BE2C (cell line): ENCODE results near the gene INTS14.
"Not testable (repeated sequence)": the region's sequence is repeated elsewhere in the genome, so short reads cannot be mapped to it uniquely, and the experiment has no call there.

ENCODE experiments used
- DNase-seq: peaks from one replicate; pipeline ENCODE4 v3.0.0-alpha.2; 2020
- H3K27me3 ChIP-seq: fragments of 250-450 bp; sonication (Bioruptor Pico); 2 replicates; pipeline ENCODE4 v1.5.1; 2020; ENCODE audit warnings: mild to moderate bottlenecking
- H3K36me3 ChIP-seq: fragments of 250-450 bp; sonication (Bioruptor Pico); 2 replicates; pipeline ENCODE4 v1.5.1; 2020; ENCODE audit warnings: mild to moderate bottlenecking
- H3K4me1 ChIP-seq: fragments of 250-450 bp; sonication (Bioruptor Pico); 2 replicates; pipeline ENCODE4 v1.5.1; 2020
- H3K4me3 ChIP-seq: 2 replicates; pipeline ENCODE4 v1.5.1; 2011; ENCODE audit warnings: low read depth, low read length
- H3K9me3 ChIP-seq: fragments of 250-450 bp; sonication (Bioruptor Pico); 2 replicates; pipeline ENCODE4 v1.5.1; 2020
- CTCF ChIP-seq: IDR thresholded peaks from 2 replicates; pipeline ENCODE4 v1.5.1; 2012; ENCODE audit warnings: mild to moderate bottlenecking, low read depth, low read length

The INTS14 gene

GRCh38 chr15:65626856-65627255 is 15.9 kb upstream of the INTS14 start:
- H3K4me3 ChIP-seq: no peak overlapping the region
- no peaks in the 10 kb centered on the region for H3K27me3 ChIP-seq
- H3K36me3 ChIP-seq: no peaks in the 10 kb centered on the region
- TF ChIP-seq CTCF: no peak
- DNase-seq: no peak
- no peaks in the 10 kb centered on the region for H3K9me3 ChIP-seq
- no peaks in the 10 kb centered on the region for H3K4me1 ChIP-seq

- no peak for TF ChIP-seq CTCF
Measured at GRCh38 chr15:65623103-65623502, 12.2 kb upstream of the INTS14 start.

GRCh38 chr15:65621638-65622037 is 10.7 kb upstream of the INTS14 start, which contains the start of gene SLC24A1:
SLC24A1 (plus strand) TSS chr15:65621938; CDS start chr15:65624081, 2,143 bp downstream.
- no peaks in the 10 kb centered on the region for H3K36me3 ChIP-seq
- TF ChIP-seq CTCF: no peak
- H3K4me1 ChIP-seq: no peaks in the 10 kb centered on the region
- DNase-seq: no peak
- H3K9me3 ChIP-seq: no peaks in the 10 kb centered on the region
- H3K4me3 ChIP-seq: no peak within 1 kb of the TSS
- no peaks in the 10 kb centered on the region for H3K27me3 ChIP-seq

More at GRCh38 chr15:65623103-65623502, 12.2 kb upstream of the INTS14 start:
- no peak for DNase-seq
- Histone ChIP-seq H3K9me3 (no peaks in the 10 kb centered on the region), H3K36me3 (no peaks in the 10 kb centered on the region), H3K4me3 (no peak overlapping the region), H3K4me1 (no peaks in the 10 kb centered on the region), H3K27me3 (no peaks in the 10 kb centered on the region)

GRCh38 chr15:65620833-65621232 is 9.9 kb upstream of the INTS14 start:
- Histone ChIP-seq H3K4me1 (no peaks in the 10 kb centered on the region), H3K9me3 (no peaks in the 10 kb centered on the region), H3K36me3 (no peaks in the 10 kb centered on the region), H3K4me3 (no peak overlapping the region), H3K27me3 (no peaks in the 10 kb centered on the region)
- DNase-seq: no peak
- no peak for TF ChIP-seq CTCF

GRCh38 chr15:65619626-65620290 is 8.8 kb upstream of the INTS14 start:
- no peak for TF ChIP-seq CTCF
- no peak for DNase-seq
- Histone ChIP-seq H3K9me3 (no peaks in the 10 kb centered on the region), H3K36me3 (no peaks in the 10 kb centered on the region), H3K4me3 (no peak overlapping the region), H3K4me1 (no peaks in the 10 kb centered on the region), H3K27me3 (no peaks in the 10 kb centered on the region)

- H3K36me3 ChIP-seq: no peaks in the 10 kb centered on the region
- TF ChIP-seq CTCF: no peak
- H3K27me3 ChIP-seq: no peaks in the 10 kb centered on the region
- no peaks in the 10 kb centered on the region for H3K4me1 ChIP-seq
- DNase-seq: no peak
- no peak overlapping the region for H3K4me3 ChIP-seq
- no peaks in the 10 kb centered on the region for H3K9me3 ChIP-seq
Measured at GRCh38 chr15:65618560-65619109, 7.7 kb upstream of the INTS14 start.

GRCh38 chr15:65615887-65616286 is 5.0 kb upstream of the INTS14 start:
- H3K27me3 ChIP-seq, H3K36me3 ChIP-seq, DNase-seq, H3K4me1 ChIP-seq, H3K4me3 ChIP-seq, H3K9me3 ChIP-seq: not testable (repeated sequence)
